Frontal cortex (tissue), 4 donors: ENCODE data around the gene NDRG2. TPM values are rescaled to one million over a fixed set of nuclear protein-coding genes. Genes with fewer than 3 reads are reported as not detected.
"Not testable (repeated sequence)": the region's sequence is repeated elsewhere in the genome, so short reads cannot be mapped to it uniquely, and the experiment has no call there.

ENCODE experiments used
- DNase-seq, 2 donors: peaks; one replicate each; pipeline ENCODE4 v3.0.0; 2012; ENCODE audit warnings: low spot score in 2 of 2
- FAIRE-seq: peaks from 2 replicates; lab custom pipeline; 2012; peaks lifted over from hg19 to GRCh38; lab: Jason Lieb, UNC
- total RNA-seq: library from RNA; depleted of rRNA; stranded (reverse); fragments of >200 nt; gene quantifications from one replicate; pipeline ENCODE4 v1.2.3, GENCODE V29; 2014
- donor health status: control.
- donor health status: control.
- donor health status: control.

The NDRG2 gene
- total RNA-seq, 1 donor from 2014 or later = 92.9 TPM

- DNase-seq = no peak
- no peak for FAIRE-seq
Measured at GRCh38 chr14:21018781-21019180, 6.1 kb downstream of the NDRG2 start.

DNA sequence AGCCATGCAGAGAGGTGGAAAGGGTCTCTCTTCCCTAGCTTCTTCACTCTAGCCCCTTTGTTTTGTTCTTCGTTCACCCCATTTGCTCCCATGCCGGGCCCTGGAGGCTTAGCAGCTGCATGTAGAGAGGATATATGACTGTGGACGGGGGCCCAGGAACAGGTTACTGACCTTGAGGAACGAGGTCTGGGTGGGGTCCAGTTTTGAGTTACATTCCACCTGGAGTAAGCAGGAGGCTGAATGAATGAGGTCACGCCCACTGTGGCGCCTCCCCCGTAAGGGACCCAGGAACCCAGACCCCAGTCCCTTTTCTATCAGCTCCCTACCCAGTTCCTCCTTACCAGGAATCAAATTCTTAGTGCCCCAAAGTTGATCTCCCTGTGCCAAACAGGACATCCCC is 6.6 kb downstream of the NDRG2 start:
- FAIRE-seq (no peak), DNase-seq (no peak)

GRCh38 chr14:21017528-21018245 is 7.2 kb downstream of the NDRG2 start:
- DNase-seq (no peak), FAIRE-seq (no peak)

DNA sequence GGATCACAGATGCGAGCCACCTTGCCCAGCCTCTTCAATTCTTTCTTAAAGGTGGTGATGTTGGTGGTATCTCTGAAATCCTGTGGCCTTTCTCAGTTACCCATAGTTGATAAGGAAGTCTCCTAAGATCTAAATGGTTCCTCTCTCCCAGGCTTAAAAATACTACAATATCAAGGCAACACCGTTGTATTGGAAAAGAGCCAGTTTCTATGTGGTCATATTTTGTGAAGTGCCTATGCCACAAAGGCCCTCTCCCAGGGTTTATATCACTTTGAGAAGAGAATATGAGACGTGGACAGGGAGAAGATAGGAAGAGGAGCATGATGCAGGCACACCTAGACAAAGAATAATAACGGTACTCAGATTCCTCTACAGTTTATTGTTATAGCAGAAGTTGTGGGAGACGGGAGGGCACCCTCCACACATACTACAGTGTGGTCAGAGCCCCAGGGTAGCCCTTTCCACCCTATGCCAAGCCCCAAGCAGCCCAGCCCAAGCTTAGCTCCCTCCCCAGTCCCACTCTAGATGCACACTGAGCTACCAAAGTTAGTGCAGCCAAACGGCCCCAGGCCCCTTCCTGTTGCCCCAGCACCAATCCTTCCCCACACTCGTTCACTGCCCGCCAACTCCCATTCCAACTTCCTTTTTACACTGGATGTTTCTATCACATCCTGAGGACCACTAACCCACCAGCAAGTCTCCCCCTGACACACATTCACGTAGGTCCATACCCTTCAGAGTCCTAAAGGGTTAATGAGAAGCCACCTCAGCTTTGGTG is 8.3 kb downstream of the NDRG2 start:
- FAIRE-seq = no peak
- no peak for DNase-seq

DNA sequence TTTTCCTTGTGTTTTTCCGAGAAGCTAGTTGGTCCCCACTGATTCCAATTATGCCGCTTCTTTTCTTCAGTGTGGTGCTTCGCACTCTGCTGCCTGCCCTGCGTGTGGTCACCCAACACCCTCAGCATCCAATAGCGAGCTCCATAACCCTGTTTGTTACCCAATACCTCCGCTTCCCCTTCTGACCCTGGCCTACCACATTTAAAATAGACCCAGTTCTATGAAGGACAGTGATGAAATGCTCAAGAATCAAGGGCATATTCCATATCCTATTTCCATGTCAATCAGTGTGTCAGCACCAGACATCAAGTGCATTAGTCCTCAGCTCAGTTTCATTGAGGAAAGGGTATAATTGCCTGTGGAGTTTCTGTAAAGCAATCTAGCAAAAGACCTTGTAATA is 9.5 kb downstream of the NDRG2 start:
- FAIRE-seq = no peak
- no peak for DNase-seq

DNA sequence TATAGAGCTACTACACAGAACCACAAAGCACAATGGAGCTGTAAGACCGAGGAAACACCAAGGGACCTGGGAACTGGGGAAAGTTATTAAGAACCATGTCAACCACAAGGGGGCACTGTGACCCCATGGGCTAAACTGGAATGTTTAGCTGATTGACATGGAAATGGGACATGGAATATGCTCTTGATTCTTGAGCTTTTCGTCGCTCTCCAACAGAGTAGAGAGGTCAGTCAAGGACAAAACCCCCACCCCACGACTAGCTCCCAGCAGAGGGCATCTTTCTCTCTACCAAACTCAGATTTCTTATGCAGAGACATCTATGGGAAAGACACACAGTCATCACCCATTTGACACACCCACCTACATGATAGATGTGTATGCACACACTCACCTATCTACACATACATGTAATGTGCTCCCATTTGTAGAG is 10.1 kb downstream of the NDRG2 start:
- DNase-seq (peak; percentile 62 to 71), FAIRE-seq (peak; percentile 83)

GRCh38 chr14:21011136-21011535 is 13.7 kb downstream of the NDRG2 start:
- FAIRE-seq = no peak
- DNase-seq = no peak

- DNase-seq, FAIRE-seq: not testable (repeated sequence)
Measured at GRCh38 chr14:21009721-21010120, 15.1 kb downstream of the NDRG2 start.

GRCh38 chr14:21003788-21004346 is 21.0 kb downstream of the NDRG2 start:
- FAIRE-seq = no peak
- DNase-seq = no peak

DNA sequence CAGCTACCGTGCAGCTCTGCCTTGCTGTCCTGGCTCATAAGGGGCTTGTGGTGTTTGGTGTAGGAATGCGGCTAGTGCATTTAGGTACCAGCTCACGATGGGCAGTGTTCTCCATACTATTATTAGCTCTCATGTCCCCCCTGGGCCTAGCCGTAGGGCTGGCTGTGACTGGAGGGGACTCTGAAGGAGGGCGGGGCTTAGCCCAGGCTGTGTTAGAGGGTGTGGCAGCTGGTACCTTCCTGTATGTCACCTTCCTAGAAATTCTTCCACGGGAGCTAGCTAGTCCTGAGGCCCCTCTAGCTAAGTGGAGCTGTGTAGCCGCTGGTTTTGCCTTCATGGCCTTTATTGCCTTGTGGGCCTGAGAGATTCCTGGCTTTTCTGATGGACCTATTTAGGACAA is 23.6 kb downstream of the NDRG2 start:
- DNase-seq = no peak
- no peak for FAIRE-seq

GRCh38 chr14:20999591-20999990 is 25.3 kb downstream of the NDRG2 start:
- DNase-seq (no peak), FAIRE-seq (no peak)

DNA sequence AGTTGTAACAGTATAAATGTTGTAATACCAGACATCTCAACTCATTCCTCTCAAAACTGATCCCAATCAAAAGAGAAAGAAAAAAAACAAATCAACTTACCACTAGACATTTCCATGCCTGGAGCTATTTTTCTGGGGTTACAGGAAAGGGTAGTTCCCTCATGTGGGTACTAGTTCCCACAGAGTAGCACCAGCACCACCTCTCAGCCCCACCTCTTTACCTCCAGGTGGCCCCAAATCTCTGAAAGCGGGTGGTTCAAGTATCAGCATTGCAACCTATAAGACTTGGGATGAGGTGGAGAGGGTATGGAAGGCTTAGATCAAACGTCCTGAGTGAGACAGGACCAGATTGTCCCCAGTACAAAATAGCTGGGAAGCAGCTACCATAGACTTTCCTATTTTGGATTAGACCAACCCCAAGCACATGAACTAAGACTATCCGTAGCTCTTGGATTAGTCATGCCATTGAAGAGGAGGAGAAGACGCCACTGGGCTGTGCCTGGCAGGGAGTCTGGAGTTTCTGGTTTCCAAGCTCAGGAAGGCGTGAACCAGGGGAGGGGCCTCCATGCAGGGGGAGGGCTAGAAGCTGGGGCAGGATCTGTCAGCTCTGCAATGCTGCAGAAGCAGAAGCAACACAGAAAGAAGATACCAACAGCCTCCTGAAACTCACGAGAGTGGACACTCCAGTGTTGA is 26.0 kb downstream of the NDRG2 start, which contains the start of gene SLC39A2:
Gene SLC39A2, plus strand, starts transcription at position 620 of the 693 bp plus-strand sequence. CDS start 154 bp downstream, outside the sequence.
- FAIRE-seq (no peak), DNase-seq (no peak)

DNA sequence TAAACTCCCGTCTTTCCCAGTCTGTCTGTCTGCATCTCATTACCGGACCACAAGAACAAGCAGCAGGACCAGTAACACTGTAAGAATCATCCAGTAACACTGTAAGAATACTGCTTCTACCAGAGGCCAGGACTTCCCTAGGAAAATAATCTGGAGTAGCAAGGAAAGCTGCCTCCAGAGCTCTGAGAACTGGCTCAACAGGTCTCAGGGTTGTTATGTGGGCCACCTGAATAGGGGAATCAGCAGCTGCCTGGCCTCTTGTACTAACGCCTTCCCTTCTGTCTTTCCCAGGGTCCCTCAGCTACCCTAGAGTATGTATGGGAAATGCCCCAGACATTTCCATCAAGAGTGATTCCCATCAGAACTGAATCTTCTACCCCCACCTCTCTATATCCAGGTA is 26.7 kb downstream of the NDRG2 start:
- FAIRE-seq = no peak
- no peak for DNase-seq

GRCh38 chr14:20997564-20997963 is 27.3 kb downstream of the NDRG2 start:
- DNase-seq = no peak
- no peak for FAIRE-seq

GRCh38 chr14:20997115-20997514 is 27.7 kb downstream of the NDRG2 start:
- no peak for DNase-seq
- FAIRE-seq = no peak

- DNase-seq = no peak
- FAIRE-seq = no peak
Measured at GRCh38 chr14:20996521-20996920, 28.3 kb downstream of the NDRG2 start.

DNA sequence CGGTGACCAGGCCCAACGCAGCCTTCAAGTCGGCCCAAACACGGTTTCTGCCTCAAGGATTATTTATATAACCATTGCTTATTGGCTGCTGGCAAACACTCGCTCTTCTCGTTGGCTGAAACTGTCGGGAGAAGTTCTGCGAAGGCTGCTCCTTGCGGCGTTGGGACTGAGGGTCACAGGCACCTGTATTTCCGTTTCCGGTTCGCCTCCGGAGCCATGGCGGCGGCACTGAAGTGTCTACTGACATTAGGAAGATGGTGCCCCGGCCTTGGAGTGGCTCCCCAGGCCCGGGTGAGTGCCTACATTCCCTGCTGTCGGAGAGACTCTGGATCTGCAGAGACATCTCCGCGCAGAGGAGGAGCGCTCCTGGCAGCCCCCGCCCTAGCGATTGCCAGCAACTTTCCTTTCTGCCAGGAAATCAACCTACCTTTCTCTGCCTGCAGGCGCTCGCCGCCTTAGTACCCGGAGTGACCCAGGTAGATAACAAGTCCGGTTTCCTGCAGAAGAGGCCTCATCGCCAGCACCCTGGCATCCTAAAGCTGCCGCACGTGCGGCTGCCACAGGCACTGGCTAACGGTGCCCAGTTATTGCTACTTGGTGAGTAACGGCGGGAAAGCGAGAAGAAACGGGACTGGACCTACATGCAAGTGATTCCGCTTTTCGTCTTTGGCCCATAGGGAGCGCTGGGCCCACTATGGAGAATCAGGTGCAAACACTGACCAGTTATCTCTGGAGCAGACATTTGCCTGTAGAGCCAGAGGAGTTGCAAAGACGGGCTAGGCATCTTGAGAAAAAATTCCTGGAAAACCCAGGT is 34.9 kb downstream of the NDRG2 start, which contains the start of gene METTL17:
Gene METTL17, plus strand, starts transcription at position 194 of the 814 bp plus-strand sequence. Its CDS starts 23 bp downstream, at position 217.
- FAIRE-seq (no peak), DNase-seq (peak; percentile 71 to 87)

DNA sequence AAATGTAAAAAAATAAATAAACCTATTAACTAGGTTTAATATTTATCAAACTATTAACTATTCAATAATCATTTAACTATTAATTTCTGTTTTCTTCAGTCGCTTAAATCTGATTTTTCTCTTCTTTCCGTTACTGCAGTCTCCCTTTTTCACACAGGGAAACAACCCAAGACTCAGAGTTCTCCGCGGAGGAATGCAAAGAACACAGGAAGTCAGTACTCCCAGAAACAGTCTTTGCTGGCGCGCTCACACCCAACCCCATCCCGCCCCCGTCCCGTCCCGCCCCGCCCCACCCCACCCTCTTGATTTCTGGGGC is 35.4 kb downstream of the NDRG2 start:
- no peak for FAIRE-seq

DNA sequence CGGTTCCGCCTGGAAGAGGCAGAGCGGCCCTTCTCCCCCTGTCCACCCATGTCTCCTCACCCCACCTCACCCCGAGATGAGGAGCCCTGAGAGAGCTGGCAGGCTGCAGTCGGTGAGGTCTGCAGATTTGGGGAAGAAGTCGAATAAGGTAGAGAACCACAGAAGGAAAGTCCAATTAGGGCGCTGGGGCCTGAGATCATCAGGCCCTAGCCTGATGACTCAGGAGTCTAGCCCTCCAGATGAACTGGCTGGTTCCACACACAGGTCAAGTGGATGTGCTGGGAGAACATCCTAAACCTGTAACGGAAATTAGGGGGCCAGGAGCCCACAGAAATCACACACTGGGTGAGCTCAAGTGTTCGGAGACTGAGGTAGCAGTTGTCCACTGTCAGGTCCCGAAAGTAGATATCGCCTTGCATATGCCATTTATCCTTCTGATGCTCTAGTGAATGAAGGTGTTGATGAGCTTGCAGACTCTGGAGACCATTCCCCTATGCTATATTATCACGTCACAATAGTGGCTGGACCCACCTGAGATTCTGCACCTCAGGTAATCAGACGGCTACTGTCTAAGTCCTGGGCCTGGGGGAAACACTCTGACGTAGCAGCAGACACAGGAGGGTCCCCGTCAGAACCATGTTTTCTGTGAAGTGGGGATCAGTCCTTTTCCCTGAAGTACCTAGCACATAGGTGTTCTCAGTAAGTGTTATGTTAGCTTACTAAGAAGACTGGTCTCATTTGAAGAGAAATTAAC is 36.0 kb downstream of the NDRG2 start:
- no peak for DNase-seq

More for the DNA sequence above, 35.4 kb downstream of the NDRG2 start:
- no peak for DNase-seq

More for the DNA sequence above, 36.0 kb downstream of the NDRG2 start:
- FAIRE-seq = no peak
